HG03439 (cell line): ENCODE measurements around the gene MTHFSD.

Experiments
- ATAC-seq: cut with Tn5 transposase; IDR thresholded peaks from one replicate; pipeline ENCODE4 v1.9.1; 2021; ENCODE audit warnings: mild to moderate bottlenecking, moderate library complexity; ENCODE audit not compliant: unreplicated experiment

The MTHFSD gene

DNA sequence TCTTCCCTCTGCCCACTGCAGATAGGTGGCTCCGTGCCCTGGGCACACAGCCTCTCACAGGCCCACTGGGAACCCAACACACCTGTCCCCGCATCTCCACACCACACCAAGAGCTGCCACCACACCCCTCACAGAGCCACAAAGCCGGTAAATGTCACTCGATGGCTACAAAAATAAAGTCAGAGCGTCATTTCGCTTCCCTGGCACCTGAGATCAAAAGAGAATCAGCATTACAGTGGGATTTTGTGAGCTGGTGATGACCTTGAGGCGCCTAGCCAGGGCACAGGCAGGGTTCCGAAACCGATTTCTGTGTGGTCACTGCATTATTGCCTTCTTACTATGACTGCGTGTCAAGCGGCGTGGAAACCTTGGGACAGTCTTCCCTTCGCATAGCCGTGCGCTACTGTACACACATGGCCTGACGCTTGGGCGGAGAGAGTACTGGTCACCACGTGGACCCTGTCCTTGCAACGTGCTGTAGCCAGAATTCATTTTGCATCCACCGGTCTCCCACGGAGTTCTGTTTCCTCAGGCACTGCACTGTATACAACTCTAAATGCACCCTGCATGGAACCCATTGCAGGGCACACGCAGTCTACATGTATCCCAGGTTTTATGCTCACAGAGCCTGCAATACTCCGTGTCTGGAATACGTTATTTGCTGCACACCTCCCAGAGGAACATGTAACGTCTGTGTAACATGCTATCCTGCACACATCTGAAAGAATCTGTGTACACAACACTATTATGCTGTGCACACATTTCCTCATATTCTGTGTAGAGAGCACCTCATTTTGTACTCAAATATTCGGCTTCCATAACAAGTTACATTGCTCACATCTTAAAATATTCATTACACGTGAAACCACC, 50.5 kb downstream of the MTHFSD start:
- no peak for ATAC-seq

DNA sequence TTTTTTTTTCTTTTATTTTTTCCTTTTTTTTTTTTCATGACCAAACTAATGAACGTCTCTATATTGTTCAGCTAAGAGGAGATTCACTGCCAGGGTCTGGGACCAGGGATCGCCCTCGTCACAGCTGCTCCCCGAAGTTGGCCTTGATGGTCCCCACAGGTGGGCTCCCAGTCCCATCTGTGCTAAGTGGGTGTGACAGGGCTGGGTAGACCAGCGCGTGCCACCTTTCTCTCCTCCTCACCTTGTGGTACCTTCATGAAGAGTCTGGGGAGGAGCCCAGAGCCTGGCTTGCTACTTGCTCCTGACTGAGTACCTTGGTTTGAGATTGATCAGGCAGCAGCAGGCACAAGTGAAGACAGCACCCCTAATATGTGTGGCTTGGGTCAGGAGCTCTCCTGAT, 51.2 kb downstream of the MTHFSD start:
- no peak for ATAC-seq

- ATAC-seq, result no peak
Observed at GRCh38 chr16:86502856-86503748, 51.9 kb downstream of the MTHFSD start.

DNA sequence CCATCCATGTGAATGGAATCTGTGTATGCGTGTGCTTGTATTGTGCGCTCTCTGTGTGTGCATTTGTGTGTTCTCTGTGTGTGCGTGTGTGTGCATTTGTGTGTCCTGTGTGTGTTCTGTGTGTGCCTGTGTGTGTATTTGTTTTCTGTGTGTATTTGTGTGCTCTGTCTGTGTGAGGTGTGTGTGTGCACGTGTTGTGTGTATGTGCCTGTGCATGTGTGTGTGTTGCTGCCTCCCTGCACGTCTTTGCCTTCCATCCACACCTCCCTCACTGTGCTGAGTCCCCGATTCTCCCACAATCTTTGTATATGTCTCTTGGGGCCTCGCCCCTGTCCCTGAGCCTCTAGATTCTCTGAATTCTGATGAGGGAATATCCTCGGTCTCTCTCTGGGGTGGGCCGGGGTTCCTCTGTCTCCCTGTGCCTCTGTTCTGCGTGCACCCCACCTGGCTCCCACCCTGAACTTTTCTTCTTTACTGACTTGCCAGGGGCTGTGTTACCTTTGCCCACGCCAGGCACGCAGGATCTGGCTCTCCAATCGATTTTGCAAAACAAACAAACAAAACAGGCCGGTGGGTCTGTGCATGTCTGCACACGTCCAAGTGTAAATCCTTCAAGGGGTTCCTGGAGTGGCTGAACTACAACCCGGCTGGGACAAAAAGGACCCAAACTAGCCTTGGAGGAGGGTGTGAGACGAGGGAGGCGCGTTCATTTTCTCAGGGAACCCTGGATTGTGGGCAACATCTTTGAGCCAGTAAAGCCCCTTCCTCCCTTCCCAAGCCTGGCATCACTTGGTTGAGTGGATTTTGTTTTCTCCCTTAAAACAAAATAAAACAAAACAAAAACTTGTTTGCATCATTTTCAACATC, 52.8 kb downstream of the MTHFSD start:
- no peak for ATAC-seq

DNA sequence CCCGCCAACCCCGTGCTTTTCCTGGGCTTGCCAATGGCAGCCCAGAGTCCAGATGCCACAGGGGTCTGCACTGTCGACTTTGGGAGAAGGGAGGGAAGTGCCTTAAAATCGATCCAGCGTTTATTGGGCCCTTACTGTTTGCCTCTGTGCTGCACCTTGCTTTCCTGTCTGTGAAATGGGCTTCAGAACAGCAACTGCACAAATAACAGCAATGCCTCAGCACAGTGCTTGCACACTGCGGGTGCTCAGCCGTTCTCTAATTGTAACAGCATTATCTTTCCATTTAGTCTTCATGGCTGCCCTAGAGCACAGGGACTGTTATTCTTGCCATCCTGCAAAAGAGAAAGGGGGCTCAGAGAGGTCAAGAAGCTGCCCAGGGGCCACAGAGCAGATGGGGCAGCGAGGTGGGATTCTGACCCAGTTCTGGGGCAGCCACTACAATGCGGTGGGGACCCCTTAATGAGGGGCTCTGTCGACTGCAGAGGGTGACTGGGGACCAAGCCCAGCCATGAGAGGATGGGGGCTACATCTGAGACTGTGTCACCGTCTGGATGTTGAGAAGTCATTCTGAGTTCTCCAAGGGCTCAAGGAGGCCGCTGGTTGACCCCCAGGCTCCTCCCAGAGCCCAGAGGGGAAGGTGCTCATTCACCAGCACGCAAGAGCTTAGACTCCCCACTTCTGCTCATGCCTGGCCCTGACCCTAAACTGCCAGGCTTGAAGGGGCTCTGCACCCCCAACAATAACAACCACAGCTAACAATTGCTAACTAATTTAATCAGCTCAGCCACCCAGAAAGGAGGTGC, 54.1 kb downstream of the MTHFSD start:
- no peak for ATAC-seq

DNA sequence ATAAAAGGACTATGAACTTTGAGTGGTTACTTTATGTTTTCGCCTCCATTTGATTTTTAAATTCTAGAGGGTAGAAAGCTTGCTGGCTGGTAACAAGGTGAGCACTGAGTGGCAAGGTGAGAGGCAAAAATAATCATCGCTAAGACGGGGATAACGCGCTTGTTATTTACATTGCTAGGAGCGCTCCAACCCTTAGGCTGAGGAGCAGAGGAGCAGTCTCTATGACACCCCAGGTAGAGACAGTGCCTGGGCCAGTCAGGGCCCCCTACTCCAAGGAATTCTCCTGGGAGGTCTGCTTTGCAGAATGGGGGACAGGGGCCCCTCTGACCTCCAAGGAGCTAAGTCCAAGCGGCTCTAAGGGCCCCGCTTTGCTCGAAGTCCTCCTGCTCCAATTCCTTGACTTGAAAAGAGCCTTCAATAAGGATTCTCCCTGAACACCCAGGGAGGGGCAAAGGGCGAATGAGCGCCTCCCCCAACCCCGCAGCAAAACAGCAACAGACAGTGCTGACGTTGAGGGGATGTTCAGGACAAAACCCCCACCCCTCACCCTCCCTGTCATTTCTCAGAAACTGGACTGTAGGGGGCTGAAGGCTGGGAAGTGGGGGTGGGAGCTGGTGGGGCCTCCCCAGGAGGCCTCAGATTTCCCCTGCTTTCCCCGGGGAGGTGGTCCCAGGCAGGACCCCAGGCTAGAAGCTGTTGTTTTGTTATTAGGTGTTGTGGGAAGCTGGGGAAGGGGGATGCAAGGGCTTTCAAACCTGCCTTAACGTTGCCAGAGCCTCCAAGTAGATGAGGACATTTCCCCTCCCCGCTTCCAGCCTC, 54.9 kb downstream of the MTHFSD start:
- ATAC-seq, result no peak

- ATAC-seq, result no peak
Observed at GRCh38 chr16:86499440-86499786, 55.6 kb downstream of the MTHFSD start.

GRCh38 chr16:86498671-86499439, 56.2 kb downstream of the MTHFSD start:
- no peak for ATAC-seq

GRCh38 chr16:86498155-86498670, 56.8 kb downstream of the MTHFSD start:
- ATAC-seq, result no peak

DNA sequence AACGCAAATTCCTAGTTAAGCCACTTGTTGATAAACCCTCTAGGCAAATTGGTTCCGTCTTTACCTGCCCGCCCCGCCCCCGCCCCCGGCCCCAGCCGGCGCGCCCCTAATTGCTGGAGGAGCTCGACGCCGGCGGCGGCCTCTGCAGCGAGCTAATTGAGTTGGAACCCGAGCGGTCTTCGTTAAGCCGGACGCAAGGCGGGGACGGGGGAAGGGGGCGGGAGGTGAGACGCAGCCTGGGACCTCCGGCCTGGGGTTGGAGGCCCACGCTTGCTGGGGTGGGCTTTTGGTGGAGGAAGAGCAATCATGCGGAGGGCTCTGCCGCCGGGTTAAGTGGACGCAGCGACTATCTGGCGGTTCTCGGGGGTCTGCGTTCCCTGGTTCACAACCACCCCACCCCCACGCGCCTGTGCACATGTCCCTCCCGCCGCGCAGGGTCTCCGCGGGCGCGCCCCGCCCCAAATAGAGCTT, 57.4 kb downstream of the MTHFSD start:
- no peak for ATAC-seq

DNA sequence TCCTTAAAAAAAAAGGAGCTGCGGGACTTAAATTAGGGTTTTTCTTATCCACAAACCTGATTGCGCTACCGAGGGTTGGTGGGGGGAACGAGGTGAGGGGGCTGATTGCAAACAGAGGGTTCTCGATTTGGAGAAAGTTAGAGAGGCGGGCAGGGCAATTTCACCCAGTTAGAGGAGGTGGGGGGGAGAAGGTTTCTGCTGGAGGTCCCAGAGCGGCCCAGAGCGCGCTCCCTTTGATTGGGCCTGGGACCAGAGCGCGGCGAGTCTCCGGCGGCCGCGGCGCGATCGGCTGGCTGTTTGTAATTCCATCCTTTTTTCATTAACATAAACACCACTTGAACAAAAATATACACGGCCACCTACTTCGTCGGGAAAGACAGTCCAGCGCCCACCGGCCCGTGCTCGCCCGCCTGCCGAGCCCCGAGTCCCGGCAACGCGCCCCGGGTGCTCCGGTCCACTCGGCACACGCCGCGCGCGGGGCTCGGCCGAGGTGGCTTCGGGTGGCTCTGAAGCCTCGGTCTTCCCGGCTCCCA, 58.0 kb downstream of the MTHFSD start:
- ATAC-seq, result no peak

GRCh38 chr16:86496262-86496928, 58.6 kb downstream of the MTHFSD start:
- ATAC-seq, result no peak

DNA sequence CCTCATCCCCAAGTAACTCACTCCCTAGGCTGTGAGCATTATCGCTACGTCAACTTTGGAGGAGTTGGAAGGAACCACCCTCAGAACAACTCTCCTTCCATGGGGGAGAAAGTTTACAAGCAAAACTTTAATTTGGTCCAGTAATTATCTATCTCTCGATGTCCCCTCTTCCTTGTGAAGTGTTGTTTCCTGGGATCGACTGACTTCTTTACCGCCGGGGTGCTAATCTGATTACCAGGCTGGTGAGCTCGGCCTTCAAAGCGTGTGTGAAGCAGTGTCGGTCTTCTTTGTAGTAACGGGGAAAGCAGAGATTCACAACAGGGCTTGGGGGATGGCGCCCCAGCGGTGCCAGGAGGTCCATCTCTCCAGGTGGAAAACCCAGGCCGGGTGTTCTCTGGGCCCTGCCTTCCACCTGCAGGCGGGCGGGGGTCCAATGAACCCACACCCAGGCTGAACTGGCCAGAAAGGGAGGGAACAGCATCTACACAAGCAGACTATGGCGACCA, 59.2 kb downstream of the MTHFSD start:
- no peak for ATAC-seq

DNA sequence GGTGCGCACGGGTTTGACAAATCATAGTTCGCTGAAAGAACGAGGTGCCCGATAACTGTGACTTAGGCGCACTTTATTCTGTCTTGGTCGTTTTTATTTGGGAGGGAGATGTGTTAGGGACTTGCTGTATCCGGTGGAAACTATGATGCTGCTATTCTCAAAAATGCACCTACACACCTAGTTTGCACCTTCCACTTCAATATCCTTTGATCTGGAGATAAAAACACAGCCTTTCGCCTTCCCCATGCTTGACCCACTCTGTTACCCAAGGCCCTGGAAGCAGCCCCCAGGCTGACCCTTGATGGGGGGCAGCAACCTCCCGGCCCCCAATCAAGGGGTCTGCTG, 59.7 kb downstream of the MTHFSD start:
- ATAC-seq, result no peak

GRCh38 chr16:86494565-86495356, 60.3 kb downstream of the MTHFSD start:
- no peak for ATAC-seq

GRCh38 chr16:86494039-86494564, 60.9 kb downstream of the MTHFSD start:
- ATAC-seq, result no peak
